GM23248 (cell line): ENCODE results near the gene MOB3B. TPM values are rescaled to one million over a fixed set of nuclear protein-coding genes. Genes with fewer than 3 reads are reported as not detected.

Experiments used
- DNase-seq: peaks from one replicate; pipeline ENCODE4 v3.0.0-alpha.2; 2015
- H2AFZ ChIP-seq: fragments of 200-600 bp; sonication (generic); 2 replicates; pipeline ENCODE4 v1.6.1; 2016; ENCODE audit warnings: antibody characterized with exemption
- H3F3A ChIP-seq: fragments of 200-600 bp; sonication (generic); 2 replicates; pipeline ENCODE4 v1.6.1; 2016; ENCODE audit warnings: mild to moderate bottlenecking, antibody characterized with exemption, mixed run types; ENCODE audit not compliant: insufficient read depth
- H3K27ac ChIP-seq: fragments of 200-600 bp; sonication (generic); 2 replicates; pipeline ENCODE4 v1.5.1; 2016; ENCODE audit warnings: mild to moderate bottlenecking
- H3K27me3 ChIP-seq: fragments of 200-600 bp; sonication (generic); replicated peaks from 2 replicates; pipeline ENCODE4 v1.6.1; 2016; ENCODE audit warnings: mild to moderate bottlenecking; ENCODE audit not compliant: insufficient read depth
- H3K36me3 ChIP-seq: fragments of 200-600 bp; sonication (generic); 2 replicates; pipeline ENCODE4 v1.6.1; 2016; ENCODE audit warnings: low read depth, mild to moderate bottlenecking
- H3K4me1 ChIP-seq: fragments of 200-600 bp; sonication (generic); 2 replicates; pipeline ENCODE4 v1.6.1; 2016; ENCODE audit warnings: mild to moderate bottlenecking; ENCODE audit not compliant: insufficient read depth
- H3K4me2 ChIP-seq: fragments of 200-600 bp; sonication (generic); one replicate; pipeline ENCODE4 v1.6.1; 2016; ENCODE audit warnings: mild to moderate bottlenecking; ENCODE audit not compliant: unreplicated experiment
- H3K4me3 ChIP-seq: fragments of 200-600 bp; sonication (generic); 2 replicates; pipeline ENCODE4 v1.5.1; 2016; ENCODE audit warnings: mild to moderate bottlenecking
- H3K79me2 ChIP-seq: fragments of 200-600 bp; sonication (generic); 2 replicates; pipeline ENCODE4 v1.6.1; 2016; ENCODE audit warnings: mild to moderate bottlenecking; ENCODE audit not compliant: insufficient read depth
- H3K9ac ChIP-seq: fragments of 200-600 bp; sonication (generic); 2 replicates; pipeline ENCODE4 v1.6.1; 2016; ENCODE audit warnings: mild to moderate bottlenecking
- H3K9me2 ChIP-seq: fragments of 200-600 bp; sonication (generic); 2 replicates; pipeline ENCODE4 v1.6.1; 2016; ENCODE audit warnings: mixed run types, mild to moderate bottlenecking, moderate library complexity; ENCODE audit not compliant: insufficient read depth
- H3K9me3 ChIP-seq: fragments of 200-600 bp; sonication (generic); one replicate; pipeline ENCODE4 v1.6.1; 2017; ENCODE audit warnings: low read depth
- H4K20me1 ChIP-seq: fragments of 200-600 bp; sonication (generic); 2 replicates; pipeline ENCODE4 v1.6.0; 2016; ENCODE audit not compliant: insufficient read depth
- EZH2 ChIP-seq: fragments of 200-600 bp; sonication (generic); IDR thresholded peaks from 2 replicates; pipeline ENCODE4 v1.6.1; 2018; ENCODE audit warnings: antibody characterized with exemption, mild to moderate bottlenecking; ENCODE audit not compliant: insufficient read depth, poor library complexity, severe bottlenecking
- EZH2phosphoT487 ChIP-seq: fragments of 200-600 bp; sonication (generic); IDR thresholded peaks from 2 replicates; pipeline ENCODE4 v1.6.1; 2018; ENCODE audit warnings: antibody characterized with exemption, moderate library complexity, mild to moderate bottlenecking, low read depth; ENCODE audit not compliant: insufficient read depth
- WGBS, 2 experiments: methylation state at CpG; one replicate each; pipeline ENCODE4 v1.1.6; 2015 to 2017; ENCODE audit warnings: low lambda C conversion rate in 2 of 2, low coverage in 1 of 2; ENCODE audit errors: missing lambda C conversion rate in 2 of 2; 5-methylcytosine and 5-hydroxymethylcytosine counted together
- in situ Hi-C: fragments of 300-500 bp; cut with MboI; formaldehyde crosslinking; loops from 2 replicates; pipeline ENCODE4 v1.15.0; 2020
- polyA plus RNA-seq: library from polyadenylated mRNA; unstranded; fragments of >200 nt; fragmentation: Nextera tagmentation; extraction: Ambion mirVana; gene quantifications from 2 replicates; pipeline ENCODE4 v1.2.1, GENCODE V29; 2016
- total RNA-seq: library from RNA; depleted of rRNA; stranded (reverse); fragments of >200 nt; shearing (Covaris generic); gene quantifications from 2 replicates; pipeline ENCODE4 v1.2.3, GENCODE V29; 2014

The MOB3B gene
- total and polyA plus RNA-seq, 2 experiments from 2014 or later: 0.06 TPM; not detected in 1

GRCh38 chr9:27528076-27528885, 1.3 kb downstream of the MOB3B start:
- peak; percentile 62 for DNase-seq
- H3K4me1 ChIP-seq: no peaks in the 10 kb centered on the region
- peak overlapping the region; percentile 74 for H3K4me3 ChIP-seq
- no peaks in the 10 kb centered on the region for H3K9me2 ChIP-seq
- in situ Hi-C loops: loop anchor here (25.0 kb wide), 1 partner anchor 491 kb away; no protein-coding TSS in a partner anchor
- TF ChIP-seq EZH2phosphoT487 (no peak), EZH2 (no peak)
- peak overlapping the region; percentile 84 for H3K4me2 ChIP-seq
- WGBS, 2 experiments: 4 to 6% methylated on average over 34 to 44 of the region's 44 CpGs
- peak overlapping the region; percentile 9; the same call in 1 of the 2 replicates for H3K9ac ChIP-seq
- no peaks in the 10 kb centered on the region for H3K9me3 ChIP-seq
- H3K27ac ChIP-seq: no peak overlapping the region
- no peaks in the 10 kb centered on the region for H4K20me1 ChIP-seq
- H3F3A ChIP-seq: no peaks in the 10 kb centered on the region
- H3K79me2 ChIP-seq: no peaks in the 10 kb centered on the region
- H3K36me3 ChIP-seq: no peaks in the 10 kb centered on the region
- H2AFZ ChIP-seq: peak overlapping the region; percentile 84
- peaks cover 25% of the 10 kb centered on the region for H3K27me3 ChIP-seq

DNA sequence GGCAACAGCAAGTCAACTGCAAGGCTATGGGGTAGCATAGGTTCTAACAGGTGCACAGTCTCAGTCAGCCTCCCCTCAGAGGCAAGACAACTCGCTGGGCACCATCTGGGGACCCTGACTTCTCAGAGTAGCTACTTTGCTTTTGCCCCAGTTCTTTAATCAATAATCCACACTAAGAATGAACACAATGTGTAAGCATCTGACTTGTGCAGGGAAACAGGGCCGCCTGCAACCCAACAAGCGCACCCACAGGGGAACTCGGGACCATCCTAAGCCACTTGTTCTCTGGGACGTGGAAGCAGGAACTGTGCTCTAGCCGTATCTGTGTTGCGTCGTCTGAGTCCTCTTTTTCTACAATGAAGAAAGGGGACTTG, 1.9 kb downstream of the MOB3B start:
- TF ChIP-seq EZH2phosphoT487: no peak
- no peak for TF ChIP-seq EZH2
- H4K20me1 ChIP-seq: no peaks in the 10 kb centered on the region
- H3K4me3 ChIP-seq: no peak overlapping the region
- no peaks in the 10 kb centered on the region for H3F3A ChIP-seq
- H3K4me2 ChIP-seq: no peak overlapping the region
- WGBS, 2 experiments: 62 to 67% methylated on average over 8 of the region's 8 CpGs
- no peak overlapping the region for H2AFZ ChIP-seq
- no peaks in the 10 kb centered on the region for H3K9me3 ChIP-seq
- in situ Hi-C loops: loop anchor here (25.0 kb wide), 1 partner anchor 490 kb away; no protein-coding TSS in a partner anchor
- H3K9ac ChIP-seq: no peak overlapping the region
- H3K4me1 ChIP-seq: no peaks in the 10 kb centered on the region
- H3K79me2 ChIP-seq: no peaks in the 10 kb centered on the region
- no peaks in the 10 kb centered on the region for H3K9me2 ChIP-seq
- H3K27ac ChIP-seq: no peak overlapping the region
- no peak for DNase-seq
- peaks cover 25% of the 10 kb centered on the region for H3K27me3 ChIP-seq
- H3K36me3 ChIP-seq: no peaks in the 10 kb centered on the region

- H3K79me2 ChIP-seq: no peaks in the 10 kb centered on the region
Observed at GRCh38 chr9:27524236-27524635, 5.4 kb downstream of the MOB3B start, which contains the start of gene IFNK. TSS of gene IFNK (plus strand) at chr9:27524290. CDS start at chr9:27524337, 47 bp downstream.

GRCh38 chr9:27523141-27523540, 6.5 kb downstream of the MOB3B start:
- no peaks in the 10 kb centered on the region for H3K79me2 ChIP-seq
- H3K27me3 ChIP-seq: peaks cover 9% of the 10 kb centered on the region
- H2AFZ ChIP-seq: no peak overlapping the region
- DNase-seq: no peak
- H3K4me2 ChIP-seq: no peak overlapping the region
- no peaks in the 10 kb centered on the region for H3F3A ChIP-seq
- H3K4me1 ChIP-seq: peaks cover 13% of the 10 kb centered on the region; the same call in 1 of the 2 replicates
- H3K9me2 ChIP-seq: no peaks in the 10 kb centered on the region
- no peaks in the 10 kb centered on the region for H4K20me1 ChIP-seq
- H3K9me3 ChIP-seq: no peaks in the 10 kb centered on the region
- no peak overlapping the region for H3K27ac ChIP-seq
- TF ChIP-seq EZH2: no peak
- TF ChIP-seq EZH2phosphoT487: no peak
- in situ Hi-C loops: no loop called here
- H3K36me3 ChIP-seq: no peaks in the 10 kb centered on the region
- no peak overlapping the region for H3K9ac ChIP-seq
- no peak overlapping the region for H3K4me3 ChIP-seq

More at GRCh38 chr9:27524236-27524635, 5.4 kb downstream of the MOB3B start, which contains the start of gene IFNK:
- TF ChIP-seq EZH2 (no peak), EZH2phosphoT487 (no peak)
- in situ Hi-C loops: no loop called here
- no peak within 1 kb of the TSS for H2AFZ ChIP-seq
- 50% methylated on average over 2 of the region's 2 CpGs for WGBS, 2 experiments
- no peak within 1 kb of the TSS for H3K27ac ChIP-seq
- H3F3A ChIP-seq: no peaks in the 10 kb centered on the region
- DNase-seq: no peak
- H3K9ac ChIP-seq: no peak within 1 kb of the TSS
- H3K4me2 ChIP-seq: no peak within 1 kb of the TSS
- H3K4me3 ChIP-seq: no peak within 1 kb of the TSS
- H4K20me1 ChIP-seq: no peaks in the 10 kb centered on the region
- peaks cover 9% of the 10 kb centered on the region for H3K27me3 ChIP-seq
- H3K9me2 ChIP-seq: no peaks in the 10 kb centered on the region
- H3K36me3 ChIP-seq: no peaks in the 10 kb centered on the region
- peaks cover 13% of the 10 kb centered on the region; the same call in 1 of the 2 replicates for H3K4me1 ChIP-seq
- no peaks in the 10 kb centered on the region for H3K9me3 ChIP-seq
